ENCODE measurements around the gene ZMYM5. TPM values are rescaled to one million over a fixed set of nuclear protein-coding genes. Genes with fewer than 3 reads are reported as not detected.
A peak's percentile ranks its signal among the peaks of the same experiment; 100 is the strongest.
"Not testable (repeated sequence)": the region's sequence is repeated elsewhere in the genome, so short reads cannot be mapped to it uniquely, and the experiment has no call there.

The ZMYM5 gene
- total RNA-seq: 7.5 TPM
- long read RNA-seq, transcript ZMYM5-201 (8 exons, 3,268 nt): major isoform, 8 of 14 reads
- long read RNA-seq, partial matches to known transcripts: 0 of 14 reads
- long read RNA-seq, other reads (novel, unspliced or antisense): 5 of 14 reads

- H3K27me3 ChIP-seq (ENCODE audit: low read depth): no peaks in the 10 kb centered on the region
- no peak for TF ChIP-seq CTCF (IDR thresholded peaks at IDR 0.05; ENCODE audit: borderline replicate concordance)
- H3K9me3 ChIP-seq (replicated peaks): no peaks in the 10 kb centered on the region
- no peaks in the 10 kb centered on the region for H3K36me3 ChIP-seq
- peak within 1 kb of the TSS; percentile 98 for H3K27ac ChIP-seq (replicated peaks)
- peak; percentile 99 for DNase-seq
- peaks cover 44% of the 10 kb centered on the region for H3K4me1 ChIP-seq
- intact Hi-C loops (cut with micrococcal nuclease): loop anchor here (10.0 kb wide), 1 partner anchor 101 kb away; no protein-coding TSS in a partner anchor
- H3K4me3 ChIP-seq: peak within 1 kb of the TSS; percentile 85
These were observed at the start of gene ZMYM5 for GRCh38 chr13:19863323-19864023. ZMYM5 (minus strand) TSS chr13:19863649; CDS start chr13:19852180, 11,469 bp downstream.

GRCh38 chr13:19910336-19911072 is 47.1 kb upstream of the ZMYM5 start:
- H3K4me1 ChIP-seq: no peaks in the 10 kb centered on the region
- no peak for DNase-seq
- intact Hi-C loops (cut with micrococcal nuclease): no loop called here
- no peaks in the 10 kb centered on the region for H3K36me3 ChIP-seq
- no peak overlapping the region for H3K27ac ChIP-seq (replicated peaks)
- H3K4me3 ChIP-seq: no peak overlapping the region
- no peak for TF ChIP-seq CTCF (IDR thresholded peaks at IDR 0.05; ENCODE audit: borderline replicate concordance)
- no peaks in the 10 kb centered on the region for H3K9me3 ChIP-seq (replicated peaks)
- no peaks in the 10 kb centered on the region for H3K27me3 ChIP-seq (ENCODE audit: low read depth)

- Histone ChIP-seq H3K9me3 (replicated peaks) (no peaks in the 10 kb centered on the region), H3K4me1 (no peaks in the 10 kb centered on the region), H3K27me3 (ENCODE audit: low read depth) (no peaks in the 10 kb centered on the region), H3K27ac (replicated peaks) (no peak overlapping the region), H3K4me3 (no peak overlapping the region), H3K36me3 (no peaks in the 10 kb centered on the region)
- no peak for TF ChIP-seq CTCF (IDR thresholded peaks at IDR 0.05; ENCODE audit: borderline replicate concordance)
- intact Hi-C loops (cut with micrococcal nuclease): no loop called here
- no peak for DNase-seq
These were observed 45.0 kb upstream of the ZMYM5 start for GRCh38 chr13:19908350-19908986.

- H3K9me3 ChIP-seq (replicated peaks); H3K27ac ChIP-seq (replicated peaks); H3K27me3 ChIP-seq (ENCODE audit: low read depth); DNase-seq; intact Hi-C loops (cut with micrococcal nuclease); H3K36me3 ChIP-seq; H3K4me3 ChIP-seq; H3K4me1 ChIP-seq: not testable (repeated sequence)
These were observed 42.2 kb upstream of the ZMYM5 start for GRCh38 chr13:19905487-19906195.

- no peak for TF ChIP-seq CTCF (IDR thresholded peaks at IDR 0.05; ENCODE audit: borderline replicate concordance)
- no peaks in the 10 kb centered on the region for H3K27me3 ChIP-seq (ENCODE audit: low read depth)
- no peak overlapping the region for H3K4me3 ChIP-seq
- no peak overlapping the region for H3K27ac ChIP-seq (replicated peaks)
- DNase-seq: no peak
- H3K9me3 ChIP-seq (replicated peaks): no peaks in the 10 kb centered on the region
- intact Hi-C loops (cut with micrococcal nuclease): no loop called here
- H3K4me1 ChIP-seq: no peaks in the 10 kb centered on the region
- no peaks in the 10 kb centered on the region for H3K36me3 ChIP-seq
These were observed 26.6 kb upstream of the ZMYM5 start for GRCh38 chr13:19890030-19890429.

All from left ventricle myocardium inferior (tissue), 1 donor.